OCI-LY3 (cell line): ENCODE results near the gene TMEM8B.
"Not testable (repeated sequence)": the region's sequence is repeated elsewhere in the genome, so short reads cannot be mapped to it uniquely, and the experiment has no call there.

Experiments used
- H2AFZ ChIP-seq: fragments of 200-600, 300-600 bp; shearing (Covaris generic); 2 replicates; pipeline ENCODE4 v1.6.0; 2014; ENCODE audit warnings: antibody characterized with exemption, low read depth, low read length
- H3K27ac ChIP-seq: fragments of 200-600, 300-600 bp; sonication (generic); 2 replicates; pipeline ENCODE4 v1.5.1; 2014; ENCODE audit warnings: mild to moderate bottlenecking, low read length, moderate library complexity, mixed read lengths
- H3K27me3 ChIP-seq: fragments of 200-600, 300-600 bp; sonication (generic); 2 replicates; pipeline ENCODE4 v1.6.1; 2014; ENCODE audit warnings: low read depth, low read length, mixed read lengths
- H3K36me3 ChIP-seq: fragments of 200-600, 300-600 bp; sonication (generic); replicated peaks from 2 replicates; pipeline ENCODE3; 2014; ENCODE audit warnings: low read depth, low read length, mixed read lengths
- H3K4me1 ChIP-seq: fragments of 300-600, 200-600 bp; sonication (generic); 2 replicates; pipeline ENCODE4 v1.6.1; 2014; ENCODE audit warnings: low read length, mixed read lengths
- H3K4me2 ChIP-seq: fragments of 200-600, 300-600 bp; sonication (generic); 2 replicates; pipeline ENCODE4 v1.6.1; 2014; ENCODE audit warnings: low read length, mixed read lengths
- H3K4me3 ChIP-seq: fragments of 300-600, 200-600 bp; sonication (generic); 2 replicates; pipeline ENCODE4 v1.5.1; 2014; ENCODE audit warnings: antibody characterized with exemption, mild to moderate bottlenecking, low read length, moderate library complexity
- H3K79me2 ChIP-seq: fragments of 300-600, 200-600 bp; shearing (Covaris generic); 2 replicates; pipeline ENCODE4 v1.6.1; 2014; ENCODE audit warnings: mild to moderate bottlenecking, low read length, mixed read lengths
- H3K9ac ChIP-seq: fragments of 300-600, 200-600 bp; shearing (Covaris generic); 2 replicates; pipeline ENCODE4 v1.6.0; 2014; ENCODE audit warnings: mild to moderate bottlenecking, low read length, moderate library complexity
- H3K9me3 ChIP-seq: fragments of 200-600, 300-600 bp; shearing (Covaris generic); 2 replicates; pipeline ENCODE4 v1.6.1; 2014; ENCODE audit warnings: low read length, mixed read lengths; ENCODE audit not compliant: insufficient read depth
- H4K20me1 ChIP-seq: fragments of 200-600, 300-600 bp; sonication (generic); 2 replicates; pipeline ENCODE4 v1.6.1; 2016; ENCODE audit warnings: low read length, mixed read lengths; ENCODE audit not compliant: insufficient read depth
- CTCF ChIP-seq: fragments of 200-600, 300-600 bp; sonication (generic); IDR thresholded peaks from 2 replicates; pipeline ENCODE4 v1.5.1; 2014; ENCODE audit warnings: antibody characterized with exemption, low read length, low read depth
- EZH2phosphoT487 ChIP-seq: fragments of 200-600 bp; shearing (Covaris generic); IDR thresholded peaks from 2 replicates; pipeline ENCODE4 v1.6.1; 2018; ENCODE audit warnings: antibody characterized with exemption, mixed run types, low read depth

TMEM8B gene

GRCh38 chr9:35910613-35911359 is 81.8 kb downstream of the TMEM8B start:
- no peak for TF ChIP-seq EZH2phosphoT487
- peak; percentile 75 for TF ChIP-seq CTCF
- Histone ChIP-seq H3K9me3 (no peaks in the 10 kb centered on the region), H3K4me1 (peaks cover 9% of the 10 kb centered on the region; the same call in 1 of the 2 replicates), H3K9ac (no peak overlapping the region; the same call in 1 of the 2 replicates), H3K27me3 (no peaks in the 10 kb centered on the region), H4K20me1 (no peaks in the 10 kb centered on the region), H2AFZ (peak overlapping the region; percentile 91; the same call in 1 of the 2 replicates), H3K36me3 (no peaks in the 10 kb centered on the region), H3K4me3 (peak overlapping the region; percentile 36; the same call in 1 of the 2 replicates), H3K4me2 (peak overlapping the region; percentile 49), H3K79me2 (no peaks in the 10 kb centered on the region), H3K27ac (no peak overlapping the region)

DNA sequence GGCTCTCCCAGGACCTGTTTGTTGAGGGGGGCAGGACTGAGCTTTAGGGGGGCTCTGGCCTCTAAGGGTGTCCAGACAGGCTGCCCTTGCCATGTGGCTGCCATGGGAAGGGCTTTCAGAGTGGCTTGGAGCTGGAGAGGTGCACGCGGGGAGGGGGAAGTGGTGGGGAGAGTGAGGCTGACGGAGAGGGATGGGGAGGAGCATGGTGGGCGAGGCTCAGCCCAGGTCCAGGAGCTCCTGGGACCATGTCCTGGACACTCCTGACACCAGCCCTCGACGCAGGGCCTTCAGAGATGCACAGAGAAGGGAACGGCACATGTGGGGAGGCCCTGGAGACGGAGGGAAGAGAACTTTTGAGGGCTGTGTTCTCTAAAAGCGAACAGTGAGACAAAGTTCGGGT is 82.7 kb downstream of the TMEM8B start:
- Histone ChIP-seq H3K9ac (no peak overlapping the region), H3K27me3 (no peaks in the 10 kb centered on the region), H4K20me1 (no peaks in the 10 kb centered on the region), H2AFZ (no peak overlapping the region), H3K36me3 (no peaks in the 10 kb centered on the region), H3K79me2 (no peaks in the 10 kb centered on the region), H3K9me3 (no peaks in the 10 kb centered on the region), H3K4me2 (no peak overlapping the region), H3K4me3 (no peak overlapping the region), H3K4me1 (peaks cover 9% of the 10 kb centered on the region; the same call in 1 of the 2 replicates), H3K27ac (no peak overlapping the region)
- TF ChIP-seq EZH2phosphoT487 (no peak), CTCF (no peak)

GRCh38 chr9:35912791-35913400 is 83.9 kb downstream of the TMEM8B start:
- H2AFZ ChIP-seq = no peak overlapping the region
- no peaks in the 10 kb centered on the region for H3K36me3 ChIP-seq
- H3K27ac ChIP-seq = no peak overlapping the region
- H3K9me3 ChIP-seq = no peaks in the 10 kb centered on the region
- no peaks in the 10 kb centered on the region for H3K27me3 ChIP-seq
- no peaks in the 10 kb centered on the region for H3K79me2 ChIP-seq
- H4K20me1 ChIP-seq = no peaks in the 10 kb centered on the region
- no peak overlapping the region for H3K4me3 ChIP-seq
- no peak overlapping the region for H3K4me2 ChIP-seq
- H3K4me1 ChIP-seq = peaks cover 9% of the 10 kb centered on the region; the same call in 1 of the 2 replicates
- H3K9ac ChIP-seq = no peak overlapping the region
- TF ChIP-seq CTCF = no peak
- no peak for TF ChIP-seq EZH2phosphoT487

DNA sequence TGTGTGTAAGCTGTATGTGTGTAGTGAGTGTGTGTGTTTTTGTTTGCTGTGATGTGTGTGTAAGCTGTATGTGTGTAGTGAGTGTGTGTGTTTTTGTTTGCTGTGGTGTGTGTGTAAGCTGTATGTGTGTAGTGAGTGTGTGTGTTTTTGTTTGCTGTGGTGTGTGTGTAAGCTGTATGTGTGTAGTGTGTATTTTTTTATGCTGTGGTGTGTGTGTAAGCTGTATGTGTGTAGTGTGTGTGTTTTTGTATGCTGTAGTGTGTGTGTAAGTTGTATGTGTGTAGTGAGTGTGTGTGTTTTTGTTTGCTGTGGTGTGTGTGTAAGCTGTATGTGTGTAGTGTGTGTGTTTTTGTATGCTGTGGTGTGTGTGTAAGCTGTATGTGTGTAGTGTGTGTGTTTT is 84.4 kb downstream of the TMEM8B start:
- H4K20me1 ChIP-seq, H3K27ac ChIP-seq, H3K79me2 ChIP-seq, H3K4me3 ChIP-seq, H3K4me1 ChIP-seq, H3K4me2 ChIP-seq, H3K36me3 ChIP-seq, H3K9ac ChIP-seq, H2AFZ ChIP-seq, H3K9me3 ChIP-seq, H3K27me3 ChIP-seq: not testable (repeated sequence)
